ENCODE results near the gene FRK. TPM values are rescaled to one million over a fixed set of nuclear protein-coding genes. Genes with fewer than 3 reads are reported as not detected.

The FRK gene
- total RNA-seq, 2 donors from 2014 or later, result 1.4 to 2.9 TPM

GRCh38 chr6:116062496-116062895 lies 1.8 kb upstream of the FRK start:
- H3K36me3 Mint-ChIP-seq (ENCODE audit: low read depth), result no peaks in the 10 kb centered on the region
- H3K27me3 Mint-ChIP-seq (ENCODE audit: insufficient read depth), result no peaks in the 10 kb centered on the region
- Histone ChIP-seq H3K4me1 (ENCODE audit: control insufficient read depth, insufficient read depth, low read length) (peaks cover 5% of the 10 kb centered on the region), H3K27ac (ENCODE audit: low read depth, low read length) (no peak overlapping the region), H3K9me3 (ENCODE audit: control insufficient read depth, low read length) (no peaks in the 10 kb centered on the region), H3K27me3 (ENCODE audit: control insufficient read depth, insufficient read depth, low read length, poor library complexity, severe bottlenecking) (no peaks in the 10 kb centered on the region), H3K36me3 (ENCODE audit: control insufficient read depth, insufficient read depth, low read length) (no peaks in the 10 kb centered on the region), H3K4me3 (ENCODE audit: low read length) (no peak overlapping the region), H3K9ac (ENCODE audit: extremely low read depth, low read length, poor library complexity, severe bottlenecking) (no peak overlapping the region)
- 89 to 91% methylated on average over 3 to 4 of the region's 4 CpGs for WGBS, 2 experiments (ENCODE audit: insufficient coverage in 1 of 2, insufficient read length in 1 of 2)
- TF ChIP-seq CTCF (conservative IDR thresholded peaks at IDR 0.05), result no peak
- no peak overlapping the region for H3K27ac Mint-ChIP-seq
- peaks cover 10% of the 10 kb centered on the region for H3K4me1 Mint-ChIP-seq
- DNase-seq, result no peak
- H3K9me3 Mint-ChIP-seq, result no peaks in the 10 kb centered on the region
- no peak overlapping the region for H3K4me3 Mint-ChIP-seq

GRCh38 chr6:116059713-116060571 lies 749 bp downstream of the FRK start:
- no peak overlapping the region for H3K27ac Mint-ChIP-seq
- H3K36me3 ChIP-seq (ENCODE audit: control insufficient read depth, insufficient read depth, low read length), result no peaks in the 10 kb centered on the region
- H3K9ac ChIP-seq (ENCODE audit: extremely low read depth, low read length, poor library complexity, severe bottlenecking), result no peak overlapping the region
- no peak overlapping the region for H3K4me3 ChIP-seq (ENCODE audit: low read length)
- H3K9me3 ChIP-seq (ENCODE audit: control insufficient read depth, low read length), result no peaks in the 10 kb centered on the region
- no peaks in the 10 kb centered on the region for H3K27me3 ChIP-seq (ENCODE audit: control insufficient read depth, insufficient read depth, low read length, poor library complexity, severe bottlenecking)
- no peak for DNase-seq
- no peak overlapping the region for H3K27ac ChIP-seq (ENCODE audit: low read depth, low read length)
- no peaks in the 10 kb centered on the region for H3K36me3 Mint-ChIP-seq (ENCODE audit: low read depth)
- peaks cover 10% of the 10 kb centered on the region for H3K4me1 Mint-ChIP-seq
- H3K9me3 Mint-ChIP-seq, result no peaks in the 10 kb centered on the region
- H3K27me3 Mint-ChIP-seq (ENCODE audit: insufficient read depth), result no peaks in the 10 kb centered on the region
- WGBS, 2 experiments (ENCODE audit: insufficient coverage in 1 of 2, insufficient read length in 1 of 2), result 88 to 93% methylated on average over 7 to 13 of the region's 13 CpGs
- no peak overlapping the region for H3K4me3 Mint-ChIP-seq
- peaks cover 5% of the 10 kb centered on the region for H3K4me1 ChIP-seq (ENCODE audit: control insufficient read depth, insufficient read depth, low read length)
- no peak for TF ChIP-seq CTCF (conservative IDR thresholded peaks at IDR 0.05)

DNA sequence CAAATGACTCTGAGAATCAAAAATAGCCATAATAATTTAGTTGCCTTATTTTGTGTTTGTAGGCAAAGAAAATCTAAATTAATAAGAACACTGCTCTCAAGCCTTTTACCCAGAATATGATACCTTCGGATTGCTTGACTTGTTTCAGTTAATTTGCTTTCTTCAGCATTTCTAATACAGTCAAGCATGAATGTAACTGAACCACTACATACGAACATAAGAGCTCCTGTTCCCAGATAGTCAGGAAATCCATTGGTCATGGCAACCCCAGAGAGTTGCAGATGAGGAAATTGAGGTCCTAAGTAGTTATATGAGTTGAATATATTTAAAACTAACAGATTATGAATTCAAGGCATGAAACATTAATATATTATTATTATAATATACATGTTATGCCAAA lies 2.9 kb downstream of the FRK start:
- Mint-ChIP-seq H3K27me3 (ENCODE audit: insufficient read depth) (no peaks in the 10 kb centered on the region), H3K27ac (no peak overlapping the region), H3K36me3 (ENCODE audit: low read depth) (no peaks in the 10 kb centered on the region), H3K9me3 (no peaks in the 10 kb centered on the region), H3K4me1 (peaks cover 5% of the 10 kb centered on the region), H3K4me3 (no peak overlapping the region)
- Histone ChIP-seq H3K4me1 (ENCODE audit: control insufficient read depth, insufficient read depth, low read length) (peaks cover 5% of the 10 kb centered on the region), H3K9ac (ENCODE audit: extremely low read depth, low read length, poor library complexity, severe bottlenecking) (no peak overlapping the region), H3K27me3 (ENCODE audit: control insufficient read depth, insufficient read depth, low read length, poor library complexity, severe bottlenecking) (no peaks in the 10 kb centered on the region), H3K27ac (ENCODE audit: low read depth, low read length) (no peak overlapping the region), H3K4me3 (ENCODE audit: low read length) (no peak overlapping the region), H3K36me3 (ENCODE audit: control insufficient read depth, insufficient read depth, low read length) (no peaks in the 10 kb centered on the region), H3K9me3 (ENCODE audit: control insufficient read depth, low read length) (no peaks in the 10 kb centered on the region)
- WGBS, 2 experiments (ENCODE audit: insufficient coverage in 1 of 2, insufficient read length in 1 of 2), result 100% methylated on average over 1 to 2 of the region's 2 CpGs
- TF ChIP-seq CTCF (conservative IDR thresholded peaks at IDR 0.05), result no peak
- DNase-seq, result no peak
